RCC 7860 (cell line): Measurements from ENCODE around the gene ZNF771.
A peak's percentile ranks its signal among the peaks of the same experiment; 100 is the strongest.
"Not testable (repeated sequence)": the region's sequence is repeated elsewhere in the genome, so short reads cannot be mapped to it uniquely, and the experiment has no call there.

ENCODE experiments used
- DNase-seq: peaks from one replicate; pipeline ENCODE4 v3.0.0-alpha.2; 2015; ENCODE audit warnings: low spot score
- FAIRE-seq: peaks from 2 replicates; lab custom pipeline; 2012; peaks lifted over from hg19 to GRCh38; lab: Jason Lieb, UNC

The ZNF771 gene

DNA sequence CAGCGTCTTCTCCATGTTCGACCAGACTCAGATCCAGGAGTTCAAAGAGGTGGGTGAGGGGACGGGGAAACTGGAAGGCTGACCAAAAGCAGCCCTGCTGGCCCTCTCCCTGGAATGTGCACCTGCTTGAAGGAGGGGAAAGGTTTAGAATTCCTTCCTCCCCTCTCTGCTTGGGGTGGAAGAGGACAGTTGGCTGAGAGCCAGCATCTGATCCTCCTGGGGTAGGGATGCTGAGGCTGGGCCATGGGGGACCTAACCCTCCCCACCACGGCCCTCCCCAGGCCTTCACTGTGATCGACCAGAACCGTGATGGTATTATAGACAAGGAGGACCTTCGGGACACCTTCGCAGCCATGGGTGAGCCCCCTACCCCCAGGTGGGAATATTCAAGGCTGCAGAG, 31.5 kb upstream of the ZNF771 start:
- no peak for DNase-seq
- no peak for FAIRE-seq

DNA sequence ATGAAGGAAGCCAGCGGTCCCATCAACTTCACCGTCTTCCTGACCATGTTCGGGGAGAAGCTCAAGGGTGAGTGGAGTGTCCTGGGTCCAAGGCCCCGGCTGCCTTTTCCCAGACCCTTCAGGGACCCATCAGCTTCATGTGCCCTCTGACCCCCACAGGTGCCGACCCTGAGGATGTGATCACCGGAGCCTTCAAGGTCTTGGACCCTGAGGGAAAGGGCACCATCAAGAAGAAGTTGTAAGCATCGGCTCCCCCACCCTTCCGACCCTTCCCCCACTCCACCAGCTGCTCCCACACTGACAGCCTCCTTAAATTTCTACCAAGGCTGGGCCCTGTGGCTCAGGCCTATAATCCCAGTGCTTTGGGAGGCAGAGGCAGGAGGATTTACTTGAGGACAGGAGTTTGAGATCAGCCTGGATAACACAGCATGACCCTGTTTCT, 30.9 kb upstream of the ZNF771 start:
- FAIRE-seq = no peak
- DNase-seq = no peak

DNA sequence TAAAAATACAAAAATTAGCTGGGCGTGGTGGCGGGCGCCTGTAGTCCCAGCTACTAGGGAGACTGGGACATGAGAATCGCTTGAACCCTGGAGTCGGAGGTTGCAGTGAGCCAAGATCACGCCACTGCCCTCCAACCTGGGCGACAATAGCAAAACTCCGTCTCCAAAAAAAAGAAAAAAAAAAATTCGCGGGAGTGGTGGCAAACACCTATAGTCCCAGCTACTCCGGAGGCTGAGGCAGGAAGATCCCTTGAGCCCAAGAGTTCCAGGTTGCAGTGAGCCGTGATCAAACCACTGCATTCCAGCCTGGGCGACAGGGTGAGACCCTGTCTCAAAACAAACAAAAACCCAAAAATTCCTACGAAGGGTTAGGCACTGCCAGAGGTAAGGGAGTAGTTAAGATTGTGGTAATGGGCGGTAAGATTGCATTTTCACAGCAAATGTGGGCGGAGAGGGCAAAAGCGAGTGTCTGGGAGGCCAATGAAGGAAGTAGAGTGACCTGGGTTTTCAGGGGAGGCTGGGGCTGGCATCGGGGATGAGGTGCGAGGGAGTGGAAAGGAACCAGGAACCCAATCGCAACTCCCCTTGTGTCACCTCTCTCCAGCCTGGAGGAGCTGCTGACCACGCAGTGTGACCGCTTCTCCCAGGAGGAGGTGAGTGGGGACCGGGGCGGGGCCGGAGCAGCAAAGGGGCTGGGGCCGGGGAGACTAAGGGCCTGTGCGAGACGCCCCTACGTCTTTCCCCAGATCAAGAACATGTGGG, 30.2 kb upstream of the ZNF771 start:
- DNase-seq (no peak), FAIRE-seq (no peak)

DNA sequence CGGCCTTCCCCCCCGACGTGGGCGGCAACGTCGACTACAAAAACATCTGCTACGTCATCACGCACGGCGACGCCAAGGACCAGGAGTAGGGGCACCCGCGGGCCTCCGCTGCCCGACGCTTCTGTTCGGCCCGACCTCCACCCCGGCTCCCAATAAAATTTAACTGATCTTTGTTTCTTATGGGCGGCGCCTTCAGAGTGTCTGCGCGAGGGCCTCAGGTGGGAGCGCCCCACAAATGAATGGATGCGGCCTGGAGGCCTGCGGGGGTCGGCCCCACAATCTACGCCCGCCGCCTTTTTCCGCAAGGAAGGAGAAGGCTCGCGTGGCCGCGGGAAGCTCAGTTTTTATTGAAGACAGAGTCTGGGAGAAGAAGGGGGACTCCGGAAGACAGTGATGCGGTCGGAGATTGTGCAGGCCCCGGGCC, 29.6 kb upstream of the ZNF771 start:
- DNase-seq = peak; percentile 62
- no peak for FAIRE-seq

DNA sequence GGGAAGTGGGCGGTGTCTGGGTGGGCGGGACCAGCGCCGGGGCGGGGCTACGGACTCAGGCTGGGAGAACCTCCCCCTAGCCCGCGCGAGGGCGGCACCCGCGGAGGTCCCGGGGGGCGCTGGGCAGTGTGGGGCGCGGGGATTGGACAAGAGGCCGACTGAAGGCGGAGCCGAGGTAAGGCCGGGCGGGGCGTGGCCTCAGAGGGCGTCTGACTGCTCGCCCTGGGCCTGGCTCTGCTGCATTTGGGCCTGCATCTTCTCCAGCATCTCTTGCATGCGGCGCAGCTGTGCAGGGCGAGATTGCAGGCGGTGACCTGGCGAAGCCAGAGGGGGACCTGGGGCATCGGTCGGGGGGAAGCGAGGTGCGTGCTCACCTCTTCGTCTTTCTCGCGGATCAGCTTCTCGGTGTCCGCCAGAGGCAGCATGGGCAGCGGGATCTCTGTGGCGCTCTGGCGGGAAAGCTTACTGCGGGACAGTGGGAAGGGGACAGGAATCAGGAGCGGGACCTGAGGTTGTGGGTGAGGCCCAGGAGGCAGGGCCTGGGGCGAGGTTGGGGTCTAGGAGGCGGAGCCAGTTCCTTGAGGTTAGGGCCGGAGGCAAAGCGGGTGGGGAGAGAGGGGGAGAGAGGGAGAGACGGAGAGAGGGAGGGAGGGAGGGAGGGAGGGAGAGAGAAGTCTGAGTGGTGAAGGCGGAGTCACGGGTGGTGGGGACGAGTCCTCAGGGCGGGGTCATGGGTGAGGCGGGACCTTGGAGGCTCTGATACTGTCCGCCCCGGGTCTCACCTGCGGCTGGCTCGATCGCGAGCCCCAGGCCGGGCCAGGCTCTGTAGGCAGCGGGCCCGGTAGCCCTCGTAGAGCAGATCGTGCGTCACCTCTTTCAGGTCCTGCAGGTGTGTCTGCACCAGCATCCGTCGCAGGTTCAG, 28.9 kb upstream of the ZNF771 start:
- FAIRE-seq = peak; percentile 35
- peak; percentile 86 for DNase-seq

DNA sequence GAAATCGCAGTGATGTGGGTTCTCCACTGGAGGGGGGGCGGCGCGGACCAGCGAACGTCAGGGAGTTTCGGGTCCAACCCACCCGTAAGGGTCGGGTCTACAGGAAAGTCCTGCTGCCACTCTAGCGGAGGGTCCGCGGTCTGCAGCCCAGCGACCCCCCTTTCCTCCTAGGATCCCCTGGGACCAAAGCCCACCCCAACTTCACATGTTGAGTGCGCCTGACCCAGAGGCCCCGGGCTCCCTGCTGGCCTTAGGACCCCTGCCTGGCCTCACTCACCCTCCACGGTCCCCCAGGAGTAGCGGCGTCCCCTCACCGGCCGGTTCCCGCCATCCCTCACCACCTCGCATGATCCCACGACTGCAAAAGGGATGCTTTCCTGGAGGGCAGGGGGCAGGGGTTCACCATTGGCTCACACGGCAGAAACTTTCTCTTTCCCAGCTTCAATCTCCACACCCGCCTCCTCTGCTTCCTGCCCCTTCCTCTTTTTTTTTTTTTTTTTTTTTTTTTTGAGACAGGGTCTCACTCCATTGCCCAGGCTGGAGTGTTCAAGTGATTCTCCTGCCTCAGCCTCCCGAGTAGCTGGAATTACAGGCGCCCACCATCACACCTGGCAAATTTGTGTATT, 28.1 kb upstream of the ZNF771 start:
- FAIRE-seq (no peak), DNase-seq (no peak)

DNA sequence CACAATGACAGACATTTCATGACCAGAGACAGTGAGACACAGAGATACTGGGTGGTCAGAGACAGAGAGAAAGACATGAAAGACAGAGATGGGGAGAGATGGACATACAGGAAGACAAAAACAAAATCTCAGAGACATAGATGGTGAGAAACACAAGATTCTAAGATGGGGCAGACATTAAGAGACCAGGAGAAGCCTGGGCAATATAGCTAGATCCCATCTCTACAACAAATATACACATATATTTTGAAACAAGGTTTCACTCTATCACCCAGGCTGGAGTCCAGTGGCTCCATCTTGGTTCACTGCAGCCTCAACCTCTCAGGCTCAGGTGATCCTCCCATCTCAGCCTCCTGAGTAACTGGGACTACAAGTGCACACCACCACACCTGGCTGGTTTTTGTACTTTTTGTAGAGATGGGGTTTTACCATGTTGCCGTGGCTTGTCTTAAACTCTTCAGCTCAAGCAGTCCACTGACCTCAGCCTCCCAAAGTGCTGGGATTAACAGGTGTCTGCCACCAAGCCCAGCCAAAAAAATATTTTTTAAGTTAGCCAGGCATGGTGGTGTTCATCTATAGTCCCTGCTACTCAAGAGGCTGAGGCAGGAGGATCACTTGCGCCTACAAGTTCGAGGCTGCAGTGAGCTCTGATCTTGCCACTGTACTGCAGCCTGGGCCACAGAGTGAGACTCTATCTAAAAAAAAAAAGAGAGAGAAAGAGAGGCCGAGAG, 27.2 kb upstream of the ZNF771 start:
- FAIRE-seq (no peak), DNase-seq (no peak)

DNA sequence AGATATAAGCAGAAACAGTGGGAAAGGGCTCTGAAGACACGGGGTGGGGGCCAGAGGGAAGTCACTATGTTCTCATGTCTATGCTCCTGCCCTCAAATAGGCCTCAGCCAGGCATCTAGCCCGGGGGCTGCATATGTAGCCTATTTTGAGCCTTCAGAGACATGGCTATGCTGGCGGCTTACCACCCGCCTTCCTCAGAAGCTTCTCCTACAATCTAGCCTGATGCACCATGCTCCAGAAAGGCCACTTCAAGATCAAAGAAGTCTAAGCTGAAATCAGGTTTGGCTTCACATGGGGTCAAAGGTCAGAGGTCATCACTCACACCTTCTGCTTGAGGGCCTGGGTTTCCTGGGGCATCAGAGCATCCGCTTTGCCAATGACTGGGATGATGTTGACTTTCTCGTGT, 26.6 kb upstream of the ZNF771 start:
- DNase-seq (no peak), FAIRE-seq (no peak)

DNA sequence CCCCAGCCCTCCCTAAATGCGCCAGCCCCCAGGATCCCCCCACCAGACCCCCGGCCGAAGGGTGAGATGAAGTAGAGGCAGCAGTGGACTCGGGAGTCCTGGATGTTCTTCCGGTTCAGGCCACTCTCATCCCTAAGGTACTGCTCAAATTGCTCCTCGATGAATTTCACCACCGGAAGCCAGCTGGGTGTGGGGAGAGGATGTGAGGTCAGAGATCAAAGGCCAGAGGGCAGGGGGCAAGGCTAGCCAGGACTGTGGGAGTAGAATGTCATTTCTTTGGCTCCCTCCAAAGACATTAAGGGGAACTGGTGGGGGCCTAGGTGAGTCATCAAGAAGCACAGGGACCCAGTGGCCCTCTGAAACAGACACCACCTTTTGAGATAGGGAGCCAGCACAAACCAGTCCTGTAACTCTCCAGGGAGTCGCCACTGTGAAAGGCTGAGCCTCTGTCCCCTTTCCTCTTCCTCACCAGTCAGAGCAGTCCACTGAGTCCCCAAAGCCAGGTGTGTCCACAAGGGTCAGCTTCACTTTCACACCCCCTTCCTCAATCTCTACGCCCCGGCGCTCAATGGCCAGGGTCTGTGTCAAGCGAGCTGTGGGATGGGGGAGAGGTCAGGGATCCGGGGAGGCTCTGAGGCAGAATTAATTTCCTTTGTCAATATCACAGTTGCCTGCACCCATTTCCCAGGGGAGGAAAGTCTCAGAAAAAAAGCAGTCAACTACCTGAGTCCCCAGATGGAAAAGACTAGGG, 25.9 kb upstream of the ZNF771 start:
- DNase-seq (no peak), FAIRE-seq (no peak)

DNA sequence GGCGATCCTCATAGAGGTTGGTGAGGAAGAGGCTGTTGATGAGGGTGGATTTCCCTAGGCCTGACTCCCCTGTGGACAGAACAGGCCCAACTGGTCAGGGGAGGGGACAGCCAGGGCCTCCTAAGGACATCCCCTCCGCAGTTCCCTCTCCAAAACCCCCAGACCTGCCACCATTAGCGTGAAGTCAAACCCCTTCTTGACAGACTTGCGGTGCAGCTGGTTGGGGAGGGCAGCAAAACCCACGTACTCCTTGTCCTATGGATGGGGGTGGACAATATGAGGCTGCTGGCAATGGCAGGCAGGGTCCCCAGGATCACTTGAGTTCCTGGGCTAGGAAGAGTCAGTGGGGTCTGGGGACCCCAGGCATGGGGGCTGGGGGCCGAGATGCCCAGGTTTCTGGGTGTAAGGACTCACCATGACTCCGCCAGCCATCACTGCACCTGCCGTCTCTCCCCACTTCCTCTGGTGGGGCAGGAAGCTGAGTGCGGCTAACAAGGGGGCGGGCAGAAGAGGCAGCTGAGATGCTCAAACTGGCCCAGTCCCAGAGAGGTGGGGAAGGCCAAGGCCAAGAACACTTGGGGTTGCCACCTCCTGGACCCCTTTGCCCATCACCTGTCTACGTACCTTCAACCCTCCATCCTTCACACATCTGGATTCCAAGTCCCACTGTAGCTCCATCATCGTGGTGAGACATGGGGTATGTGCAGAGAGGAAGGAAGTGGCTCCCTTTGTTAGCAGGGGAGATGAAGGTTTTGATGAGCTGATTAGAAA, 25.1 kb upstream of the ZNF771 start, which contains the start of gene SEPTIN1:
SEPTIN1 (minus strand) TSS at position 451 of the 771 bp plus-strand sequence; CDS start at position 432, 19 bp downstream.
- no peak for DNase-seq
- FAIRE-seq = no peak

DNA sequence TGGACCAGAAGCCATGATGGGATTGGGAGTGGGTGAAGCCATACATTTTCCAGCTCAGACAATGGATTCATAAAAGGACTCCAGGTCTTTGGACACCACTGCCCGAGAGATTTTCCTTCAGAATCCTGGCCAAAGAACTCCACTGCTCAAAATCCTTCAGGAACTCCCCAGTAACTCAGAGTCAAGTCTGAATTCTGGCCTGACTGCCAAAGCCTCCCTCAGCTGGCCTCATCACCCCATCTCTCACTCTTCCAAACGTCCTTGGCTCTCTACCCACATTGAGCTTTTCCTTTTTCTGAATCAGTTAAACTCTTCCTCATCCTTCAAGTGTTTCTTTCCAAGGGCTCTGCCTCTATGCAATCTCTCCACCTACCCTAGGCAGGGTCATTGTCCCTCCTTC, 23.9 kb upstream of the ZNF771 start:
- DNase-seq = no peak
- no peak for FAIRE-seq

DNA sequence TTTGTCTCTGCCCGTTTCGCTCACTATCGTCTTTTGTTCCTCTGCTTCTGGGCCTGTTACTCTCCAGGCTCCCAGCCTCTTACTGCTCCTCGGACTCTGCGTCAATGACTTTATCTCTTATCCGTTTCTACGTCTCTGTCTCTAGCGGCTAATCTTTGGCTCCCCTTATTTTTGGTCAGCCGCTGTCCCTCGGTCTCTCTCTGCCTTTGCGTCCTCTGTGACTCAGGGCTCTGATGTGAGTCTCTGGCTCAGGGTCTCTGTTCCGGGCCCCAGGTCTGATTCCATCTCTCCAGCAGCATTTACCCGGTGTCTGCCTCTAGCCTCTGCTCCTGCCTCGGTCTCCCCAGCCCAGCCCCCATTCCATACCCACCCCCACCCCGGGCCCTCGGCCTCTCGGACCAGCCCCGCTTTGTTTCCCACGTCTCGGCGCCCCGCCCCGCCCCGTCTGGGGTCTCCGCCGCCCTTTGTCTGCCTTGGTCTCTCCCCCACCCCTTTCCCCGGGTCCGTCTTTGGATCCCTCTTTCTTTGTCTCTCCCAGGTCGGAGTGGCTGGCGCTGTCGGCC, 12.7 kb upstream of the ZNF771 start:
- FAIRE-seq = no peak
- no peak for DNase-seq

DNA sequence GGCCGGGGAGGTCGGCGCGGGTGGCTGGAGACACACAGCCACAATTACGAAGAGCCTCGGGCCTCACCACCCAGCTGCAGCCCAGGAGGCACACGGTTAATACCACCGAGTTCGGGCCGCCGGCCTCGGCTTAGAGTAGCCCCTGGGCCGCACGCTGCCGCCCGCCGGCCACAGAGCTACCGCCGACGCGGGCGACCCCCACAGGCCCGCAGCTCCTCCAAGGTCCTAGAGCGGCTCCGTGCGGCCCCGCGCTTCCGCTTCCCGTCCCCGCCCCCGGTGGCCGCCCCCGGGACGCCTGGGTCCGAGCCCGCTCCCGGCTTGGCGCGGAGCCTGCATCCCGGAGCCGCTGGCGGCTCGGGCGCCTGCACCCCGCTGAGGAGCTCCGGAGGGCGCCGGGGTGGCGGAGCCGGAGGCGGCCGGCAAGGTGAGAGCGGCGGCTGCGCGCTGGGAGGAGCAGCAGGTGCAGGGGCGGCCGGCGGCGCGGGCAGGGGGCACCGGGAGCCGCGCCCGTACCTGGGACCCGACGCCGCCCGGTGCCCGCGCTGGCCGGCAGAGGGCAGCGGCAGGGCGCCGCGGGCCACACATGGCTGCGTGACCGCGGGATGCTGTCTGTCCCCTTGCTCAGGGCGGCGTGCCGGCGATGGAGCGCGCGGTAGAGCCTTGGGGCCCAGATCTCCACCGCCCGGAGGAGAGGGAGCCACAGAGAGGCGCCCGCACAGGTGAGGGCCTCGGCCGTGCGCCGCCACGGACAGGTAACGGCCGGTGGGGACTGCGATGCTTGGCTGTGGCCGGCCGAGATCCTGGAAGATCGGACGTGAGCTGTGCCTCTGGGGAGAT, 12.0 kb upstream of the ZNF771 start, which contains the start of gene ZNF48:
ZNF48 (plus strand) TSS at position 266 of the 837 bp plus-strand sequence; CDS start at position 641, 375 bp downstream.
- no peak for FAIRE-seq
- DNase-seq = peak; percentile 36

DNA sequence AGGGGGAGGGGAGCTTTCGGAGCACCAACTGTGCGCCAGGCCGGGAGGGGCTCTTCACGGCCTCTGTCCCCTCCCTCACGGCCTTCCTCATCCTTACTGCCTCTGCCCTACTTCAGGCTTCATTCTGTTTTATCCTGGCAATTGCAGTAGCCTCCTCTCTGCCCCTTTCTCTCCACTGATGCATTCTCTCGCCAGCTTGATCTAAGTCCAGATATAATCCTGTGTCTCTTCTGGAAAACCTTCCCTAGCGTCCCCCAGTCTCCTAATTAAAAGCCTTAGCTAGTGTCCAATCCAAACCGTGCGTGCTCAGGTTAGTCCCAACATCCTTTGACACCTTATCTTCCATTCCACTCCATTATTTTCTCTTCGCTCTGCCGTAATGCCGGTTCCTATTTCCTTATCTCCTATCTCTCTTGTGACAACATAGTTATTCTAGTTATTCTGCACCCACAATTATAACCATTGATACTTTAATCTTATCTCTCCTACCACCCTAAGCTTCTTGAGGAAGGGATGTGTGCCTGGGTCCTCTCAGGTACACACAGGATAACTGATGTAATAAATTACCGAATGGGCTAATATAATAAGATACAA, 11.3 kb upstream of the ZNF771 start:
- FAIRE-seq (no peak), DNase-seq (no peak)

DNA sequence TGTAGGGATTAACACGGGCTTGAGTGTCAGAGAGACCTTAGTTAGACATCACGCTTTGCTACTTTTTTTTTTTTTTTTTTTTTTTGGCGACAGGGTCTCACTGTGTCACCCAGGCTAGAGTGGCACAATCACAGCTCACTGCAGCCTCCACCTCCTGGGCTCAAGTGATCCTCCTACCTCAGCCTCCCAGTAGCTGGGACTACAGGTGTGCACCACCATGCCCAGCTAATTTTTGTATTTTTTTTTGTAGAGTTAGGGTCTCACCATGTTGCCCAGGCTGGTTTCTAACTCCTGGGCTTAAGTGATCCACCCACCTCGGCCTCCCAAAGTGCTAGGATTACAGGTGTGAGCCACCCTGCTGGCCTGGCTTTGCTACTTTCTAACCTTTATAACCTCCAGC, 10.8 kb upstream of the ZNF771 start:
- not testable (repeated sequence) for FAIRE-seq, DNase-seq

DNA sequence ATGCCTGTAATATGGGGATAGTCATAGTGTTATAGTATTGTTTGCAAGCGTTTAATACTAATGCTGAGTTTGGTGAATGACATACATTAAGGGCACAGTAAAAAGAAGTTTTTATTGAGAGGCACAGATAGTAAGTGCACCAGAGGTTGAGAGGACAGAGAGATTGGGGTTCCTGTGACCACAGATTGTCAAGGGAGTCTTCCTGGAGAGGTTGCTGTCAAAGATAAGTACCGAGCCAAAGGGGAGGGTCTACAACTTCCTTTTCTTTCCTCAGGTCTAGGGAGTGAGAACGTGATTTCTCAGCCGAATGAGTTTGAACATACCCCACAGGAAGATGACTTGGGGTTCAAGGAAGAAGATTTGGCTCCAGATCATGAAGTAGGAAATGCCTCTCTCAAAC, 10.3 kb upstream of the ZNF771 start:
- FAIRE-seq (no peak), DNase-seq (no peak)
